GM06990 (cell line): ENCODE measurements around the gene PDZD2.

Source experiments
- DNase-seq: peaks from one replicate; pipeline ENCODE4 v3.0.0-alpha.2; 2011; ENCODE audit not compliant: insufficient read length; ENCODE audit errors: extremely low read depth
- H3K27me3 ChIP-seq: replicated peaks from 2 replicates; pipeline ENCODE4 v1.6.0; 2011; ENCODE audit warnings: low read length; ENCODE audit not compliant: control insufficient read depth, insufficient read depth
- H3K36me3 ChIP-seq: 2 replicates; pipeline ENCODE4 v1.5.1; 2011; ENCODE audit warnings: low read length; ENCODE audit not compliant: control insufficient read depth, insufficient read depth
- H3K4me3 ChIP-seq: replicated peaks from 2 replicates; pipeline ENCODE4 v1.5.1; 2011; ENCODE audit warnings: low read depth, mild to moderate bottlenecking, control low read depth, low read length
- TF ChIP-seq, protein P1 (sequence below): IDR thresholded peaks from 2 replicates; pipeline ENCODE4 v1.5.1; 2011; ENCODE audit warnings: low read length, control low read depth, mild to moderate bottlenecking, inconsistent platforms; ENCODE audit not compliant: insufficient read depth, poor library complexity, severe bottlenecking

Gene PDZD2

DNA sequence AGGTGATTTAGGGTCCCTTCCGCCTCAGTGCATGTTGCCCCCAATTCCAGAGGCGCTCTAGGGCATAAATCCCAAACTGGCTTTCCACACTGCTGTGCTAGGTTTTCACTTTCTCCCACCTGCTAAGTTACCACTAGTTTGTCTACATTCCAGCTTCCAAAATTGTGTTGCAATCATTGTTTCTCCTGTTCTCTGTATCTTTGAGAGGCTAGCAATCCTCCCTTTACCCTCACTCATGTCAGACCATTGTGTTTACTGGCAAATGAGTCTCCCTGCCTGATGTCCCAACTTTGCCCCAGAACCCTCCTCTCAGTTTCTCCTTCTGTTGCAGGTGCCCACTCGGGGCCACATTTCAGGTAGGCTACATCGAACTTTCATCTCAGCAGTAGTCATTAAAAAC lies 221.3 kb downstream of the PDZD2 start:
- no peak overlapping the region for H3K4me3 ChIP-seq
- peaks cover 1% of the 10 kb centered on the region for H3K27me3 ChIP-seq
- TF ChIP-seq, protein P1, sequence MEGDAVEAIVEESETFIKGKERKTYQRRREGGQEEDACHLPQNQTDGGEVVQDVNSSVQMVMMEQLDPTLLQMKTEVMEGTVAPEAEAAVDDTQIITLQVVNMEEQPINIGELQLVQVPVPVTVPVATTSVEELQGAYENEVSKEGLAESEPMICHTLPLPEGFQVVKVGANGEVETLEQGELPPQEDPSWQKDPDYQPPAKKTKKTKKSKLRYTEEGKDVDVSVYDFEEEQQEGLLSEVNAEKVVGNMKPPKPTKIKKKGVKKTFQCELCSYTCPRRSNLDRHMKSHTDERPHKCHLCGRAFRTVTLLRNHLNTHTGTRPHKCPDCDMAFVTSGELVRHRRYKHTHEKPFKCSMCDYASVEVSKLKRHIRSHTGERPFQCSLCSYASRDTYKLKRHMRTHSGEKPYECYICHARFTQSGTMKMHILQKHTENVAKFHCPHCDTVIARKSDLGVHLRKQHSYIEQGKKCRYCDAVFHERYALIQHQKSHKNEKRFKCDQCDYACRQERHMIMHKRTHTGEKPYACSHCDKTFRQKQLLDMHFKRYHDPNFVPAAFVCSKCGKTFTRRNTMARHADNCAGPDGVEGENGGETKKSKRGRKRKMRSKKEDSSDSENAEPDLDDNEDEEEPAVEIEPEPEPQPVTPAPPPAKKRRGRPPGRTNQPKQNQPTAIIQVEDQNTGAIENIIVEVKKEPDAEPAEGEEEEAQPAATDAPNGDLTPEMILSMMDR, result no peak
- H3K36me3 ChIP-seq, result no peaks in the 10 kb centered on the region
- no peak for DNase-seq

DNA sequence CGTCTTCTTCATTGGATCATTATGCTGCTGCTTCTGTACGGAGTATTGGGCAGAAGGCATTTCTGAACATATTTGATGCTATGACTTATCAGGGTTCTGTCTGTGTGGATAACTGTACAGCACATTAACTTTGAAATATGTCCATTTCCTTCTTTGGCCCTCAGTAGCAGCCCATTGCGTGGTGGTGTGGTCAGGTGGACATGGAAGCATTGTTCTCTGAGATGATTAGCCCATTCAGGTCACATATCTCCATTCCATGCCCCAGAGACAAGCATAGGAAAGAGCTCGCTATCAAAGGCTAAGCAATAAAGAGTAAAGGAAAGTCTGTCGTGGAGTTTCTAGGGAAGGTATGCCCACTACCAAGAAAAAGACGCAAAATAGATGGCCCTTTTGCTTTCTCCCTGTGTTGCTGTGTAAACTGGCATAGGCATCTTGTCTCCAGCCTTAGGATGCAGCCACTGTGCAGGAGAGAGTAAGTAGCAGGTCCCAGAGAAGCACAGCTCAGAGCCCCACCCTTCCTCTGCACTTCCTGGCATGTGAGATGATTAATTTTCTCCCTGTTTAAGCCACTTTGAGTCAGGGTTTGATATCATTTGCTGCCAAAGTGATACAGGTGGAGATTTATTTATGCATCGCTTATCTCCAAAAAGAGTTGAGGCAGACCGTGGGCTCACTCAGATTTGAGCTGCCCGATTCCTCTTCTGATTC lies 221.9 kb downstream of the PDZD2 start:
- no peak overlapping the region for H3K4me3 ChIP-seq
- peaks cover 1% of the 10 kb centered on the region for H3K27me3 ChIP-seq
- TF ChIP-seq, protein P1, result no peak
- no peaks in the 10 kb centered on the region for H3K36me3 ChIP-seq
- no peak for DNase-seq

GRCh38 chr5:31861601-31862000 lies 222.7 kb downstream of the PDZD2 start:
- Histone ChIP-seq H3K36me3 (no peaks in the 10 kb centered on the region), H3K4me3 (no peak overlapping the region), H3K27me3 (no peaks in the 10 kb centered on the region; the same call in 1 of the 2 replicates)
- TF ChIP-seq, protein P1, result no peak
- DNase-seq, result no peak

- peaks cover 2% of the 10 kb centered on the region for H3K27me3 ChIP-seq
- H3K4me3 ChIP-seq, result no peak overlapping the region
- no peaks in the 10 kb centered on the region for H3K36me3 ChIP-seq
- TF ChIP-seq, protein P1, result no peak
- no peak for DNase-seq
Measured at GRCh38 chr5:31863991-31864411, 225.1 kb downstream of the PDZD2 start.

DNA sequence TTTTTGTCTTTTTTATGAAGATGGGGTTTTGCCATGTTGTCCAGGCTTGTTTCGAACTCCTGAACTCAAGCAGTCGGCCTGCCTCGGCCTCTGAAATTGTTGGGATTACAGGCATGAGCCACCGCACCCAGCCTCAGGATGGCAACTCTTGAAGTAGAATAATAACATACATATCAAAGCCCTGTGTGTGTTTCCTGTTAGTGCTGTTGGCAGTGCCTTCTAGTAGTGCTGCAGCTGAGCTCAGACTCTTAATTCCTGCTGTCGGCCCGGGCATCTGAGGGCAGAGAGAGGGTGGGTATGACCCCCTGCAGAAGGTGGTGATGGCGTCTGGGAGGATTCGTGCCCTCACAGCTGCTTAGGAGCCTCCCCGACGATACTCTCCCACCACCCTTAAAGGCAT lies 227.2 kb downstream of the PDZD2 start:
- Histone ChIP-seq H3K36me3 (no peaks in the 10 kb centered on the region), H3K27me3 (peaks cover 2% of the 10 kb centered on the region), H3K4me3 (no peak overlapping the region)
- DNase-seq, result no peak
- TF ChIP-seq, protein P1, result no peak

GRCh38 chr5:31867219-31867618 lies 228.3 kb downstream of the PDZD2 start:
- Histone ChIP-seq H3K4me3 (no peak overlapping the region), H3K27me3 (peaks cover 2% of the 10 kb centered on the region), H3K36me3 (no peaks in the 10 kb centered on the region)
- TF ChIP-seq, protein P1, result no peak
- no peak for DNase-seq
